IMR-90 (cell line): ENCODE measurements around the gene EXT2.

Source experiments
- BHLHE40 ChIP-seq: fragments of 150-350 bp; IDR thresholded peaks from 2 replicates; pipeline ENCODE4 v1.6.1; 2016; ENCODE audit warnings: mild to moderate bottlenecking, low read depth, low read length
- CEBPB ChIP-seq: IDR thresholded peaks from 2 replicates; pipeline ENCODE4 v1.6.1; 2012; ENCODE audit warnings: low read depth, low read length, improper control_type of control experiment
- FOS ChIP-seq: fragments of 150-350 bp; IDR thresholded peaks from 2 replicates; pipeline ENCODE4 v1.6.1; 2016; ENCODE audit warnings: low read depth, low read length
- MAFK ChIP-seq: IDR thresholded peaks from 2 replicates; pipeline ENCODE4 v1.6.1; 2012; ENCODE audit warnings: low read depth, low read length, improper control_type of control experiment
- MAZ ChIP-seq: IDR thresholded peaks from 2 replicates; pipeline ENCODE4 v1.6.1; 2012; ENCODE audit warnings: low read depth, mild to moderate bottlenecking, low read length, improper control_type of control experiment, moderate library complexity, borderline replicate concordance
- MXI1 ChIP-seq: IDR thresholded peaks from 2 replicates; pipeline ENCODE4 v1.6.1; 2012; ENCODE audit warnings: low read depth, mild to moderate bottlenecking, low read length, moderate library complexity, borderline replicate concordance
- POLR2A ChIP-seq: IDR thresholded peaks from 2 replicates; pipeline ENCODE4 v1.6.1; 2012; ENCODE audit warnings: mild to moderate bottlenecking, low read depth, low read length
- RCOR1 ChIP-seq: IDR thresholded peaks from 2 replicates; pipeline ENCODE4 v1.6.1; 2012; ENCODE audit warnings: mild to moderate bottlenecking, low read length, improper control_type of control experiment; ENCODE audit not compliant: insufficient replicate concordance
- RFX5 ChIP-seq: IDR thresholded peaks from 2 replicates; pipeline ENCODE4 v1.8.0; 2012; ENCODE audit warnings: low read depth, mild to moderate bottlenecking, low read length, moderate library complexity
- TF ChIP-seq, protein P1 (sequence below): conservative IDR thresholded peaks from 2 replicates; pipeline ENCODE4 v1.5.1; 2012; ENCODE audit warnings: mild to moderate bottlenecking, low read depth, low read length, improper control_type of control experiment
- TF ChIP-seq, protein P2 (sequence below): fragments of 150-350 bp; IDR thresholded peaks from 2 replicates; pipeline ENCODE4 v1.6.1; 2017; ENCODE audit warnings: mild to moderate bottlenecking, antibody characterized with exemption, low read length, low read depth

DNA sequence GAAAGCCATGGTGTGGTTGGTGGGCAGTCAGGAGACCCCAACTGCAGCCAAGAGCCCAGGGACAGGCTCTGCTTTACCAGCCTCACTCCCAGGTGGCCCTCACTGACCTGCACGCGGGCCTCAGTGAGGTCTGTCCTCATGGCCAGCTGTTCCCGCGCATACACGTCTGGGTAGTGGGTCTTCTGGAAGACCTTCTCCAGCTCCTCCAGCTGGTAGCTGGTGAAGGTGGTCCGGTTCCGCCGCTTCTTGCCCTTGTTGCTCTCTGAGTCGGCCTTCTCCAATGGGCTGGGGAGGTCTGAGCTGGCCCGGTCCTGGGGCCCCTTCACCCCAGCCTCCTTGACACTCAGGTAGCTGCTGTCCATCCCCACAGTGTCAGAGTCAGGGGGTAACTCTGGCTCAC, 179.8 kb downstream of the EXT2 start:
- no peak for TF ChIP-seq POLR2A
- TF ChIP-seq, protein P1, sequence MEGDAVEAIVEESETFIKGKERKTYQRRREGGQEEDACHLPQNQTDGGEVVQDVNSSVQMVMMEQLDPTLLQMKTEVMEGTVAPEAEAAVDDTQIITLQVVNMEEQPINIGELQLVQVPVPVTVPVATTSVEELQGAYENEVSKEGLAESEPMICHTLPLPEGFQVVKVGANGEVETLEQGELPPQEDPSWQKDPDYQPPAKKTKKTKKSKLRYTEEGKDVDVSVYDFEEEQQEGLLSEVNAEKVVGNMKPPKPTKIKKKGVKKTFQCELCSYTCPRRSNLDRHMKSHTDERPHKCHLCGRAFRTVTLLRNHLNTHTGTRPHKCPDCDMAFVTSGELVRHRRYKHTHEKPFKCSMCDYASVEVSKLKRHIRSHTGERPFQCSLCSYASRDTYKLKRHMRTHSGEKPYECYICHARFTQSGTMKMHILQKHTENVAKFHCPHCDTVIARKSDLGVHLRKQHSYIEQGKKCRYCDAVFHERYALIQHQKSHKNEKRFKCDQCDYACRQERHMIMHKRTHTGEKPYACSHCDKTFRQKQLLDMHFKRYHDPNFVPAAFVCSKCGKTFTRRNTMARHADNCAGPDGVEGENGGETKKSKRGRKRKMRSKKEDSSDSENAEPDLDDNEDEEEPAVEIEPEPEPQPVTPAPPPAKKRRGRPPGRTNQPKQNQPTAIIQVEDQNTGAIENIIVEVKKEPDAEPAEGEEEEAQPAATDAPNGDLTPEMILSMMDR: no peak
- TF ChIP-seq, protein P2, sequence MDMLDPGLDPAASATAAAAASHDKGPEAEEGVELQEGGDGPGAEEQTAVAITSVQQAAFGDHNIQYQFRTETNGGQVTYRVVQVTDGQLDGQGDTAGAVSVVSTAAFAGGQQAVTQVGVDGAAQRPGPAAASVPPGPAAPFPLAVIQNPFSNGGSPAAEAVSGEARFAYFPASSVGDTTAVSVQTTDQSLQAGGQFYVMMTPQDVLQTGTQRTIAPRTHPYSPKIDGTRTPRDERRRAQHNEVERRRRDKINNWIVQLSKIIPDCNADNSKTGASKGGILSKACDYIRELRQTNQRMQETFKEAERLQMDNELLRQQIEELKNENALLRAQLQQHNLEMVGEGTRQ: no peak
- no peak for TF ChIP-seq RFX5
- TF ChIP-seq MAFK: no peak
- TF ChIP-seq MXI1: no peak
- no peak for TF ChIP-seq BHLHE40
- TF ChIP-seq RCOR1: no peak
- no peak for TF ChIP-seq MAZ
- no peak for TF ChIP-seq CEBPB
- TF ChIP-seq FOS: no peak
